COR-L47 (cell line): ENCODE measurements around the gene UGT1A4.

Experiments
- DNase-seq: peaks from one replicate; lab custom pipeline; 2025; lab: John Stamatoyannopoulos, UW

UGT1A4 gene

DNA sequence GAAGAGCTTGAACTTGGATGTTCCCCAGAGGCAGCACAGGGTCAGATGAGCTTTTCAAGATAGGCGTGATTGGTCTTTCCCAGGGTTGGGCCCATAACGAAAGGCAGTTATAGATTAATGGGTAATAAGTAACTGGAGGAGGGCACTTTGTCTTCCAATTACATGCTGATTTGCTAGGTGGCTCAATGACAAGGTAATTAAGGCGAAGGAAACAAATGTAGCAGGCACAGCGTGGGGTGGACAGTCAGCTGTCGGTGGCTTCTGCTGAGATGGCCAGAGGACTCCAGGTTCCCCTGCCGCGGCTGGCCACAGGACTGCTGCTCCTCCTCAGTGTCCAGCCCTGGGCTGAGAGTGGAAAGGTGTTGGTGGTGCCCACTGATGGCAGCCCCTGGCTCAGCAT lies at the start of gene UGT1A4:
Gene UGT1A4, plus strand, starts transcription at position 185 of the 400 bp plus-strand sequence. Its CDS starts 85 bp downstream, at position 270.
- no peak for DNase-seq

DNA sequence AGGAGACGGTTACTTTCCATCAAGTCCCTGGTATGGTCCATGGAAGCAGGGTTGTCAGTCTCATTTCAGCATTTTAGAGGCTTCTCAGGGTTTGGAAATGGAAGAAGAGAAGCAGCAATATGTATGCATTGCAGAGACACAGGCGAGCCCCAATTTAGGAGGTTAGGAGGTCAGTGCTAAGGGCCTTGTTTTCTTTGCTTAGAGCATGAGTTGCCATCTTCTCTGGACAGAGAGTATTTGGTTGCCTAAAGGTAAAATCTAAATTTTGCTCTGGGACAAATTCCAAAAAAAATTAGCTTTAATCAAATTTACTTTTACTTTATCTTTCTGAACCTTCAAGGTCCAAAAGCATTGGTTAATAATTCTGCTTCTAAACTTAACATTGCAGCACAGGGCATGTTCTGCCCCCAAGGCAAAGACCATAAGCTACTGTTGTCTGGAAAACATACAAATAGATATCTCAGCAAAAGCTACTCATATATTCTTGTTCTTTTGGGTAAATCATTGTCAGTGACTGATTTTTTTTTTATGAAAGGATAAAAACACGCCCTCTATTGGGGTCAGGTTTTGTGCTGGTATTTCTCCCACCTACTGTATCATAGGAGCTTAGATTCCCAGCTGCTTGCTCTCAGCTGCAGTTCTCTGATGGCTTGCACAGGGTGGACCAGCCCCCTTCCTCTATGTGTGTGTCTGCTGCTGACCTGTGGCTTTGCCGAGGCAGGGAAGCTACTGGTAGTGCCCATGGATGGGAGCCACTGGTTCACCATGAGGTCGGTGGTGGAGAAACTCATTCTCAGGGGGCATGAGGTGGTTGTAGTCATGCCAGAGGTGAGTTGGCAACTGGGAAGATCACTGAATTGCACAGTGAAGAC lies 47.0 kb upstream of the UGT1A4 start, which contains the start of gene UGT1A9:
Gene UGT1A9, plus strand, starts transcription at position 609 of the 872 bp plus-strand sequence. Its CDS starts 37 bp downstream, at position 646.
- DNase-seq: no peak

DNA sequence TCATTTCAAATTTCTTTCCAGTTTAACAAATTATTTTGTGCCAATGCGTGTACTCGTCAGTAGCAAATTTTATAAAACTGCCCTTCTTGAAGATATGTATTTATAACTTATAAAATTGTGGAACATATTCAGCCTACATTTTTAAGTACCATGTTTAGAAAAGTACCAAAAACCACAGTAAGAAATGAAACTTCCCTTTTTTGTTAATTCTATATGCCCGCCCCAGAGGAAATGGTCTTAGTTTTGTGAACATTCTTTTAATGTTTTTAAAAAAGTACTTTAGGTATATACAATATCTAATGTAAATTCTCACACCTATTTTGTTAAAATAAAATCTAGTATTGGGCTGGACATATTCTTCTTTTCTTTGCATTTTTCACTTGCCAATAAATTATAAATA lies 45.6 kb upstream of the UGT1A4 start:
- no peak for DNase-seq

DNA sequence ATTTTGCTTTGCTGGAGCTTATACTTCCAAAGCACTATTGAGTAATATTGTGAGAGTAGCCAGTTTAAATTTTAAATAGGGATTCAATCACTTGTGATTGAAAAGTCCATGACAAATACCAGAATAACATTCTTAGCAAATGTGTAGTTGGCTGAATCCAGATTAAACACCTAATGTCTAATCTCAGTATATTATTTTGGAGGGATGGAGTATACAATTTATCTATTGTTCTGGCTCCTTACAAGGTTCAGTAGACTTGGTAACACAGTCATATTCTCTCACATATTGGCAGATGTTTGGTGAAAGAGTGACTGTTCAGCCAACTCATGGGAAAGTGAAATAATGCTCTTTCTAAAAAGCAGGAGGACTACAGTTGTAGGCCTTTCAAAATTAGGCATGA lies 44.6 kb upstream of the UGT1A4 start:
- DNase-seq: no peak

DNA sequence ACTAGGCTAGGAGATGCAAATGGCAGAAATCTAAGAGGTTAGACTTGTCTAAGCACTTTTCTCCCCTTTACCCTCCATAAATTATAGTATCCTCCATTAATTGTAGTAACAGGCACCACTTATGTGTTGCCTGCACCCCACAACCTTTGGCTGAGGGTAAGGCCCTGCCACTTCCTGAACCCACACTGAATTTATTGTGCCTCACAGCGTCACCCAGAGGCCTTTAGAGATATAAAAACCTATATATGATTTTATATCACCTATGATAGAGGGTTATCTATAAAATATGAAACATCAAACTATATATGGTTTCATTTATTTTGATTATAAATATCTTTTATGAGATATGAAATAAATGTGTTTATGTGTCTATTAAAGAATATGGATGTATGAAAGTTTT lies 44.2 kb upstream of the UGT1A4 start:
- no peak for DNase-seq

DNA sequence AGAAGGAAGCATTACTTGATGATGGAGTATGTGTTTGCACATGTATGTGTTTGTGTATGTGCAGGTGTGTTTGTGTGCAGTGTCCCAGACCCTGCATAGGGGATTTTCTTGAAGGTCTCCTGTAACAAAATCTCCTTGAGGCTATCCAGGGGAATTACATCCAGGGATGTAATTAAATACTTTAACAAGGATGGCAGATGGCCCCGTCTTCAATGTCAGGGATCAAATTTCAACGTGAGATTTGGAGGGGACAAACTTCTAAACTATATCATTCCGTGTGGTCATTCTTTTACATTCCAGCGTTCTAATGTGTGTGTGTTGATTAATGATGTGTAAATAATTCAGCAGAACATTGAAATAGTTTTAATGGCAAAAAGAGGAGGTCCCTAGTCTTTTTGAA lies 43.5 kb upstream of the UGT1A4 start:
- DNase-seq: no peak

DNA sequence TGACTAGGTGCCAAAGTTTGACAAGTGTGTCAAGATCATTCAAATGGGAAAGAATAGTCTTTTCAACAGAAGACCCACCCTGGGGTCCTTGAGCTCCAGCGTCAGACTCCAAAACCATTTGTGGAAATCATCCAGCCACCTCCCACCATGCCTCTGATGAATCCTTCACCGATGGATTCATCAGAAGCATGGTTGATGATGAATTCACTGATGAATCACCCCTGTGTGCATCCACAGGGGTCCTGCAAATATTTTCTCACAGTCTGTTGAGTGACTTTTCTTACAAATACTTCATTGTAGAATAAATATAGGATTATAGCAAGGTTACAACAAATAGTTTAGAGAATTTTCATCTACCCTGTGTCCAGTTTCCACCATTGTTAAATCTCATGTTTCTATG lies 42.5 kb upstream of the UGT1A4 start:
- DNase-seq: no peak

DNA sequence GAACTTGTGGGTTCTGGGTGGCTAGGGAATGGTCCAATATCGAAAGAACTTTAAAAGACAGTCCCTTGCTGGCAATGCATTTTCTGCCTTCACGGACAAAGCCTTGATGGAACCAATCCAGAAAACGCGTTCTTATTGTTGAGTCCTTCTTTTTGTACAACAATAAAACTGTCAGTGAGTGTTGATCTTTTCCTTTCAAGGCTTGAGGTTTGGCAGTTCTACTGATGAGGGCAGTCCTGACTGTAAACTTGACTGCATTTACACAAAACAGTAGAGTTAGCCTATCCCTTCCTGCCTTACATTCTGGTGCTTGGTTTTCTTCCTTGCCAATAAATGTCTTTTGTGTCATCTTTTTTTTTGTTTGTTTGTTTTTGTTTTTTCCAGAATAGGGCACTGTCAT lies 39.3 kb upstream of the UGT1A4 start:
- peak; percentile 5 for DNase-seq

DNA sequence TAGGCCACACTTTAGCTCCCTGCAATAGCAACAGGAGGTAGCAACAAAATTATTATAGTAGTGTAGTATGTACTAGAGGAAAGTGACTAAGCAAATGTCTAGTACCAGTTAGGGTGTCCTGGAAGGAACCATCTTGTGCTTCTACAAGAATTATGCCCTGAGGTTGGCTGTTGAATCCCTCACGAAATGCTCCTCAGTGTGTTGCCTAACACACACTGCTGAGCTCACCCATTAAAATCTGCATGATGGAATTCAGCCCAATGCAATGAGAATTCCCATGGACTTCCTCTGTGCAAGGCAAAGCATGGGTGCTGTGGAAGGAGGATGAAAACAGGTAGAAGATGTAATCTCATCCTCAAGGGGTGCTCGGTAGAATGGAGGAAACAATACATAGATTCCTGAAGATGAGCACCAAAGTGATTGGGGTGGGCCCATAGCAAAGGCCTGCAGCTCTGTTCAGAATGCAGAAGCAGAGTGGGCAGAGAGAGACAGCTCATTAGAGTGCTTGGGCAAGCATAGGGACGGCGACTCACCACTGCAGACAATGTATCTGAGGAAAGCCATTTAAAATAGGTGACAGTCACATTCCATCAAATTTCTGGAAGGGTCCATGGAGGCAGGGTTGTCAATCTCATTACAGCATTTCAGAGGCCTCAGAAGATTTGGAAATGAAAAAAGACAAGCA lies 38.0 kb upstream of the UGT1A4 start:
- DNase-seq: no peak

DNA sequence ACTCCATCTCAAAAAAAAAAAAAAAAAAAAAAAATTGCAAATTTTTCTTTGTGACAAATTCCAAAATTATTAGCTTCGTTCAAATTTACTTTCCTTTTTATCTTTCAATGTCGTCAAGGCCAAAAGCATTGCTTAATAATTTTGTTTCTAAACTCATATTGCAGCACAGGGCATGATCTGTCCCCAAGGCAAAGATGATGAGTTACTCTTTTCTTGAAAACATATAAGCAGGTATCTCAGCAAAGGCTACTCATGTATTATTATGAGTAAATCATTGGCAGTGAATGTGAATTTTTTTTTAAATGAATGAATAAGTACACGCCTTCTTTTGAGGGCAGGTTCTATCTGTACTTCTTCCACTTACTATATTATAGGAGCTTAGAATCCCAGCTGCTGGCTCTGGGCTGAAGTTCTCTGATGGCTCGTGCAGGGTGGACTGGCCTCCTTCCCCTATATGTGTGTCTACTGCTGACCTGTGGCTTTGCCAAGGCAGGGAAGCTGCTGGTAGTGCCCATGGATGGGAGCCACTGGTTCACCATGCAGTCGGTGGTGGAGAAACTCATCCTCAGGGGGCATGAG lies 36.9 kb upstream of the UGT1A4 start, which contains the start of gene UGT1A7:
Gene UGT1A7, plus strand, starts transcription at position 381 of the 579 bp plus-strand sequence. Its CDS starts 37 bp downstream, at position 418.
- no peak for DNase-seq

DNA sequence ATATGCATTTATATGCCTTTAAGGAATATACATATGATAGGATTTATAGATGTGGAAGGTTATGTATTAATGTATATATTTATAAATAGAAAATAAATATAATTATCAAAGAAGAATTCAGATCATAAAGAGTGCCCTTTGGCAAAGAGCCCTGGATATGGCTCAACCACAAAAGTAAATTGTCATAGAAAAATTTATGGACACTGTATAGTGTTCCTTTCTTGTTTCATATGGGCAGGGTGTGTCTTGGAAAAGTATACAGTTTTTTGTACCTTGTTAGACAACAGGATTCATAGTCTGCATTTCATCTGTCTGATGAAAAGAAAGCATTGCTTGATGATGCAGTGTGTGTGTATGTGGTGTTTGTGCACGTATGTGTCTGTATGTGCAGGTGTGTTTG lies 33.9 kb upstream of the UGT1A4 start:
- no peak for DNase-seq

DNA sequence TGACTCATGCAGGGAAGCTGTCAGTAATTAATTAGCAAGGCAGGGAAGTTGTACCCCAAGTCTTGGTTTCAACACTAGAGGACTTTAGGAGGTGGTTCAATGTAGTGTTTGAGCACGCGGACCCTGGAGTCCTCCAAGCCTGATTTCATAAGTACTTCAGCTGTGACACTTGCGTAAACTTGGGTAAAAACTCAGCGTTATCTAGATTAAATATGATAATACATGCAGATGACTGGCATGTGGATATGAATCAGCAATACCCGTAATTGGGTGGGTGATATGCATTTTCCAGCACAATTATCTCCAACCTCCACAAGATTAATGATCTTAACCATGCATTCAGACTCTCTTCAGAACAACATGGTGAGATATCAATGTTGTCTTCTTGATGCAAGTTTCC lies 31.6 kb upstream of the UGT1A4 start:
- no peak for DNase-seq

DNA sequence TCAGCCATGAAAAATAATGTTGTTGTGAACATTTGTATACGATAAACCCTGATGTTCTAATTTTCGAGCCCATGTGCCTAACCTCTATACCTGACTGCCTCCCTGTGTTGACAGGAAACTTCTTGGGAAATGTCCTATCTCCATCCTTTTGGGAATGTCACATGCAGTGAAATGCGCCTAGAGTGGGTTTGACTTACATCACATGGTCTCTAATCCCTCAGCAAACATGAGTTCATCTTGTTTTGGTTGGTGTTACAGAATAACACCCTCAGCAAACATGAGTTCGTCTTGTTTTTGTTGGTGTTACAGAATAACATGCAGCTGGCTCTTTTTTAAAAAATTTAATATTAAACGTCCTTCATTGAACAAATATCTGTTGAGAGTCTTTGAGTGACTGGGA lies 30.2 kb upstream of the UGT1A4 start:
- no peak for DNase-seq

DNA sequence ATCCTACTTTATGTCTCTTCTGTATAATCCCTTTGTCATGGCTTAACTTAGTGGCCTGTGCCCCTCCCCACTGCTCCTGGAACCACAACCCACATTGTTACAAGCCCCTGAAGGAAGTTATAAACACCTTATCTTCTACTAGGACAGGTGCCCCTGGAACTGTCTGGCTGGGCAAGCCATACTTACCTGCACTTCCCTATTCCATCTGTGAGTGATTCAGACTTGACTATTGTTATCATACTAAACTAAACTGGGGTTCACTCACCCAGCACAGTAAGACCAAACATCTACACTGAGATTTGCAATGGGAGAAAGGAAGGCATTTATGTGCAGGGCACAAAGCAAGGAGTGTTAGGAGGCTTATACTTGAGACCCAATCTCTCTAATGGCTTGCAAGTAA lies 29.5 kb upstream of the UGT1A4 start:
- DNase-seq: no peak

DNA sequence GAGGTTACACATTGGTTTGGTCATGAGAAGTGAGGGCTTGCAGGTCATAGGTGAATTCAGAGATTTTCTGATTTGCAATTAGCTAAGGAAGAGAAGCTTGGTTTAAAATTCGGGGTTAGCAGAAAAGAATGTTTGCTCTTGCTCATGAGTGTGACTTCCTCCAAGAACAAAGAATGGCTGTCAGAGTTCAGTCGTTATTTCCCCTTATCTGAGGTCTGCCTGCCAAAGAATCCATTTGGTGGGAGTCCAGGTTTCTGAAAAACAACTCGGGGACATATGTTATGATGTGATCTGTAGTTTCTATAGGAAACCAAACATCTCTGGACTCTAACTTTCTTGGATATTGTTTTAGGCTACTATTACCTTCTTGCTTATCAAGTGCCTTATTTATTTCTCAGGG lies 29.0 kb upstream of the UGT1A4 start:
- DNase-seq: no peak

DNA sequence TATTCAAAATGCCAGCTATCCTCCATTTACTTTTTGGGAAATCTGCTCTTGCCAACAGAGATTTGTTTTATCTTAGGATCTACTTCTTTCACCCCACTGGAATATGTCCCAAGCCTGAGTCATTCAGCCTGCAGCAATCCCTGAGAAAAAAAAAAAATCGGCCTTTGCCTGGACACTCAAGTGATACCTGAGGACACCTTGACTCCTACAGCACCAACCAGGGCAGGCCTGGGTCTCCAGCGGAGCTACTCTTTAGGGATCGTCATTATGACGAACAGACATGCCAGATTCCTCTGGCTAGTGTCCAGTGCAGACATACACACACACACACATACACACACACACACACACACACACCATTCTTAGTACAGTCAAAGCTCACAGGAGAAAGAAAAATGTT lies 28.1 kb upstream of the UGT1A4 start:
- no peak for DNase-seq

DNA sequence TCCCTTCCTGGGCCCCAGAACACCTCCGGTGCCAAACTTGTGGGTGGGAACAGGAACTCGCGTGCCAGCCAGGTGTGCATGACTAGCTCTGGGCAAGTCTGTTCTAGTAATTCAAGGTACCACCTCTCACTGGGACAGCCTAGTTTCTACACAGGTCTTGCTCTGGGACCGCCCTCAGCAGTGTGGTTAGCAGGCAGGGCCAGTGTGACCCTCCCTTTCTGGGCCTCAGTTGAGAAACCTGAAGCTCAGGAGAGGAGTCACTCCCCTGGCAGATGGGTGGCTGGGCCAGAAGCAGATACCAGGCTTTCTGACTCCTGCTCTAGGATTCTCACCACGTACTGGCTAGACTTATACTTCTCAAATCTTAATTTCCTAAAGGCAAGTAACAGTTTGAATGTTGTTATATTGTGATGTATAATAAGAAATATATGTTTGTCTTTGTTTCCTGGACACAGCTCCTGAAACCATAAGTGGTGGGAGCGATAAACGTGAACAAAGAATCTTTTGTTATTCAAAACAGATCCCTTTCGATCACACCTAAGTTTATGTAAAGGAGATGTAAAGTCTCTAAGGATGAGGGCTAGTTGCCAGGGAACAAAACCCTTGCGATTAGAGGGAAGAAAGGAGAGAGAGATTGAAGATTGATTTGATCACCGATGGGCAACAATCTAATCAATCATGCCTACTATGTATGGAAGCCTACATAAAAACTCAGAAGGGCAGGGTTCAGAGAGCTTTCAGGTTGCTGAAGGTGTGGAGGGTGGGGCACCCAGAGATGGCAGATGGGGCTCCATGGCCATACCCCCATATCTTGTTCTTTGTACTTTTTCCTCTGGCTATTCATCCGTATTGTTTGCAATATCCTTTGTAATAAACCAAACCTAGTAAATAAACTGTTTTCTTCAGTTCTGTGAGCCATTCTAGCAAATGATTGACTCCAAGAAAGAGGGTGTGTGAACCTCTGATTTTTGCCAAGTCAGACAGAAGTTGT lies 26.8 kb upstream of the UGT1A4 start:
- no peak for DNase-seq

DNA sequence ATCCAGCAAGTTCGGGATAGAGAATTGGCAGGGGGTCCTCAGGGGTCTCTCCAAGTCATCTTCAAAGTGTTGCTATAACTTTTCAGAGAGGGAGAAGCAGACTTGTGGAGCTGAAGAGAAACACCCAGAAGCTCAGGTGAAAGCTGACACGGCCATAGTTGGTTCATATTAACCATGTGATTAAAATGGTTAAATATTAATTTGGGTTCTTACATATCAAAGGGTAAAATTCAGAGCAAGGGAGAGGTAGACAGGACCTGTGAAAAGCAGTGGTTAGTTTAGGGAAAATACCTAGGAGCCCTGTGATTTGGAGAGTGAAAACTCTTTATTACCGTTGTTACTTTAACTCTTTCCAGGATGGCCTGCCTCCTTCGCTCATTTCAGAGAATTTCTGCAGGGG lies 25.9 kb upstream of the UGT1A4 start, which contains the start of gene UGT1A6:
Gene UGT1A6, plus strand, starts transcription at position 243 of the 400 bp plus-strand sequence. Its CDS starts 115 bp downstream, at position 358.
- DNase-seq: no peak

DNA sequence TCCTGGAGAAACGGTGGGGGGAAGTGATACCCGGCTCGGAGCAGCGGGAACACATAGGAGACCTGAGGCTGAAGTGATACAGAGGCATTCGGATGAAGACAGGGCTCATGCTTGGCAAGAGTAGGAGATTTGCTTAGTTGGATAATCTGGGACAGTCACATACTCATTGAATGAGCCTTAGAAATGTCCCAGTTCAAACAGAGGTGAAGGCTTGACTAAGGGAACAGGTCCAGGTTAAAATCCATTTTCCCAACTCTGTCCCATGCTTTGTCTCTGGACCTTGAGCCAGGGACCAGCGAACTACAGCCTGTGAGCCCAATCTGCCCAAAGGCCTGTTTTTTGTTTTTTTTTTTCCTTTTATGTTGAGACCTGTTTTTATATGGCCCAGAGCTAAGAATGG lies 24.6 kb upstream of the UGT1A4 start:
- no peak for DNase-seq

DNA sequence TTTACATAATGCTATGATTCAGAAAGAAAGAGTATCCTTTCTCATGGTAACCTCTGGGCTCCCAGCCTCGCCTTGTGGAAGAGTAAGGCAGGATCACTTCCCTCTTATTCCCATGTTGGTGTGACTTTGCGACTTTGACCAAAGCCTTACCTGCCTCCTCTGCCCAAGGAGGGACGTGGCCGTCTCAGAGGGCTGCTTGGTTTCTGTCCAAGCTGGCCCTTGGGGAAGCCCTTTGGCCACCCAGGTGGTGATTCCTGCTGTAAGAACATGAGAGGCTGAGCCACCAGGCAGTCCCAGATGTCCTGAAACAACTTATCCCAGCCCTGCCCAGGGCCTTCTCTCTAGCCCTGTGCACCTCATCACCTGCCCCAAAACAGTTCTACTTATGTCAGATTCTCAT lies 19.8 kb upstream of the UGT1A4 start:
- no peak for DNase-seq

DNA sequence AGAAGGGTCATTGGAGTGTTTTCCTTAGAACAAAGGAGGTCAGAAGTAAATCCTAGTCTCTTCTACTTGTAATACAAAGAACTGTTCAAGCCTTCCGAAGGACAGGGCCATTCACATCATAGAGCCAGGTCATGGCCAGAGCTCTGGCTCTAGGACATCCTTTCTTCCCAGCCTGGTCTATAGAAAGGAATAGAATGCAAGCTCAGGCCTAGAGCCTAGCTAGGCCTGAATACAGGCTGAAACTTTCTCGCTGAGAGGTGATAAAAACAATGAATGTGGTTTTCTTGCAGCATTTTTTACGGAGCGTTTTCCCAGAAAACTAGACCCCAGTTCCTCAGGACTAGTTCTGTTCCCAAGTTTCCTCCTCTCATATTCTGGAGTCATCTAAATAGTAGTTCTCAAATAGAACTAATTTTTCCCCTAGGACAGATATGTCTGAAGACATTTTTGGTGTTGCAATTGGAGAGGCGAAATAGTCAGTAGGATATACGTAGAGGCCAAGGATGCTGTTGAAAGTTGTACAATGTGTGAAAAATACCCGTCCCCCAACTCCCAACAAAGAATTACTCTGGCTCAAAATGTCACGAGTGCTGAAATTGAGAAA lies 19.0 kb upstream of the UGT1A4 start:
- DNase-seq: no peak
